Brain microvascular endothelial cell (primary cell): ENCODE data around the gene ARHGAP10.

Experiments used
- DNase-seq: peaks from one replicate; pipeline ENCODE4 v3.0.0-alpha.2; 2020
- H3K27ac ChIP-seq: fragments of 250-450 bp; sonication (Bioruptor Pico); 2 replicates; pipeline ENCODE4 v1.5.1; 2020; ENCODE audit warnings: mild to moderate bottlenecking, moderate library complexity
- H3K27me3 ChIP-seq: fragments of 250-450 bp; sonication (Bioruptor Pico); replicated peaks from 2 replicates; pipeline ENCODE4 v1.5.1; 2020; ENCODE audit warnings: mild to moderate bottlenecking
- H3K36me3 ChIP-seq: fragments of 250-450 bp; sonication (Bioruptor Pico); replicated peaks from 2 replicates; pipeline ENCODE4 v1.5.1; 2020; ENCODE audit warnings: mild to moderate bottlenecking
- H3K4me3 ChIP-seq: 2 replicates; pipeline ENCODE4 v1.5.1; 2011; ENCODE audit warnings: low read depth, mild to moderate bottlenecking, control low read depth, low read length, moderate library complexity
- CTCF ChIP-seq: IDR thresholded peaks from 2 replicates; pipeline ENCODE4 v1.5.1; 2011; ENCODE audit warnings: low read depth, mild to moderate bottlenecking, moderate library complexity, low read length, control low read depth, inconsistent platforms; ENCODE audit errors: missing control alignments
- in situ Hi-C: cut with HindIII; loops from 2 replicates; pipeline ENCODE4 v1.10.0; 2017; ENCODE audit warnings: low sequenced_read_pairs, low pct_ligation_motif_present

ARHGAP10 gene

GRCh38 chr4:147955827-147956558 is 224.1 kb downstream of the ARHGAP10 start:
- no peak for DNase-seq
- Histone ChIP-seq H3K27ac (no peak overlapping the region), H3K27me3 (no peaks in the 10 kb centered on the region), H3K36me3 (peaks cover 6% of the 10 kb centered on the region), H3K4me3 (no peak overlapping the region)
- in situ Hi-C loops = no loop called here
- no peak for TF ChIP-seq CTCF

GRCh38 chr4:147957446-147957845 is 225.6 kb downstream of the ARHGAP10 start:
- no peak for TF ChIP-seq CTCF
- no peaks in the 10 kb centered on the region for H3K27me3 ChIP-seq
- in situ Hi-C loops = no loop called here
- no peak overlapping the region for H3K27ac ChIP-seq
- H3K4me3 ChIP-seq = no peak overlapping the region
- H3K36me3 ChIP-seq = no peaks in the 10 kb centered on the region
- DNase-seq = no peak

- in situ Hi-C loops = no loop called here
- no peak overlapping the region for H3K4me3 ChIP-seq
- no peaks in the 10 kb centered on the region for H3K27me3 ChIP-seq
- no peak for TF ChIP-seq CTCF
- no peak overlapping the region for H3K27ac ChIP-seq
- H3K36me3 ChIP-seq = no peaks in the 10 kb centered on the region
- DNase-seq = no peak
Measured at GRCh38 chr4:147958057-147958456, 226.2 kb downstream of the ARHGAP10 start.

GRCh38 chr4:147958489-147959065 is 226.7 kb downstream of the ARHGAP10 start:
- TF ChIP-seq CTCF = no peak
- no peak for DNase-seq
- H3K27ac ChIP-seq = no peak overlapping the region
- H3K4me3 ChIP-seq = no peak overlapping the region
- H3K27me3 ChIP-seq = no peaks in the 10 kb centered on the region
- peaks cover 2% of the 10 kb centered on the region for H3K36me3 ChIP-seq
- in situ Hi-C loops = no loop called here

GRCh38 chr4:147960971-147961370 is 229.1 kb downstream of the ARHGAP10 start:
- Histone ChIP-seq H3K27me3 (no peaks in the 10 kb centered on the region), H3K36me3 (peaks cover 18% of the 10 kb centered on the region), H3K27ac (no peak overlapping the region), H3K4me3 (no peak overlapping the region)
- in situ Hi-C loops = no loop called here
- no peak for DNase-seq
- TF ChIP-seq CTCF = no peak

- Histone ChIP-seq H3K27ac (no peak overlapping the region), H3K4me3 (no peak overlapping the region), H3K36me3 (peaks cover 24% of the 10 kb centered on the region), H3K27me3 (no peaks in the 10 kb centered on the region)
- TF ChIP-seq CTCF = no peak
- in situ Hi-C loops = no loop called here
- no peak for DNase-seq
Measured at GRCh38 chr4:147963839-147964238, 232.0 kb downstream of the ARHGAP10 start.
